GM23338 (cell line): Measurements from ENCODE around the gene ELAVL2. TPM values are rescaled to one million over a fixed set of nuclear protein-coding genes. Genes with fewer than 3 reads are reported as not detected.

ENCODE experiments used
- ATAC-seq: fragments of 200-7000 bp; cut with Tn5 transposase; 3 replicates; pipeline ENCODE4 v1.9.1; 2020
- DNase-seq: peaks from one replicate; pipeline ENCODE4 v3.0.0-alpha.2; 2015; ENCODE audit warnings: low spot score
- H2AFZ ChIP-seq: fragments of 200-600 bp; sonication (generic); 2 replicates; pipeline ENCODE4 v1.8.0; 2016; ENCODE audit warnings: antibody characterized with exemption, mild to moderate bottlenecking, moderate library complexity
- H3F3A ChIP-seq: fragments of 200-600 bp; sonication (generic); replicated peaks from 2 replicates; pipeline ENCODE4 v1.8.0; 2017; ENCODE audit warnings: antibody characterized with exemption, mixed run types, low read depth
- H3K27ac ChIP-seq: fragments of 200-600 bp; sonication (generic); 2 replicates; pipeline ENCODE4 v1.6.1; 2016; ENCODE audit warnings: low read depth
- H3K27me3 ChIP-seq: fragments of 200-600 bp; sonication (generic); 2 replicates; pipeline ENCODE4 v1.8.0; 2016; ENCODE audit warnings: mild to moderate bottlenecking, mixed run types, moderate library complexity; ENCODE audit not compliant: insufficient read depth
- H3K36me3 ChIP-seq: fragments of 200-600 bp; sonication (generic); 2 replicates; pipeline ENCODE4 v1.8.0; 2016; ENCODE audit warnings: mild to moderate bottlenecking; ENCODE audit not compliant: insufficient read depth
- H3K4me1 ChIP-seq: fragments of 200-600 bp; sonication (generic); 2 replicates; pipeline ENCODE4 v1.8.0; 2016; ENCODE audit warnings: mild to moderate bottlenecking, moderate library complexity; ENCODE audit not compliant: insufficient read depth
- H3K4me2 ChIP-seq: fragments of 200-600 bp; sonication (generic); 2 replicates; pipeline ENCODE4 v1.7.1; 2017; ENCODE audit warnings: mixed run types
- H3K4me3 ChIP-seq: fragments of 200-600 bp; sonication (generic); 2 replicates; pipeline ENCODE4 v1.6.1; 2016; ENCODE audit warnings: mixed run types
- H3K79me2 ChIP-seq: fragments of 200-600 bp; sonication (generic); replicated peaks from 2 replicates; pipeline ENCODE4 v1.8.0; 2017; ENCODE audit warnings: mild to moderate bottlenecking; ENCODE audit not compliant: insufficient read depth
- H3K9me2 ChIP-seq: fragments of 200-600 bp; sonication (generic); 2 replicates; pipeline ENCODE4 v1.8.0; 2017; ENCODE audit not compliant: insufficient read depth
- H4K20me1 ChIP-seq: fragments of 200-600 bp; sonication (generic); replicated peaks from 2 replicates; pipeline ENCODE4 v1.8.0; 2017; ENCODE audit warnings: mild to moderate bottlenecking; ENCODE audit not compliant: insufficient read depth
- H3K27ac Mint-ChIP-seq: 2 replicates; pipeline ENCODE4 v1.8.0; 2020; ENCODE audit warnings: inconsistent platforms, mild to moderate bottlenecking, moderate library complexity, mixed read lengths
- H3K27me3 Mint-ChIP-seq: 3 replicates; pipeline ENCODE4 v1.8.0; 2022; ENCODE audit warnings: low read depth, mild to moderate bottlenecking, moderate library complexity, mixed read lengths, inconsistent platforms; ENCODE audit not compliant: insufficient read depth, poor library complexity
- H3K36me3 Mint-ChIP-seq: 3 replicates; pipeline ENCODE4 v1.8.0; 2021; ENCODE audit warnings: low read depth, mild to moderate bottlenecking, inconsistent platforms, moderate library complexity, mixed read lengths
- H3K4me1 Mint-ChIP-seq: 3 replicates; pipeline ENCODE4 v1.8.0; 2020; ENCODE audit warnings: mild to moderate bottlenecking, inconsistent platforms, mixed read lengths
- H3K4me3 Mint-ChIP-seq: 3 replicates; pipeline ENCODE4 v1.8.0; 2021; ENCODE audit warnings: moderate library complexity, mild to moderate bottlenecking, inconsistent platforms, mixed read lengths
- H3K9me3 Mint-ChIP-seq: 3 replicates; pipeline ENCODE4 v1.8.0; 2020; ENCODE audit warnings: moderate library complexity, mild to moderate bottlenecking, inconsistent platforms, mixed read lengths
- CREB1 ChIP-seq: fragments of 250-450 bp; sonication (Bioruptor Pico); IDR thresholded peaks from 2 replicates; pipeline ENCODE4 v1.5.0; 2020; ENCODE audit warnings: low read depth, mild to moderate bottlenecking, moderate library complexity
- EZH2 ChIP-seq: fragments of 200-600 bp; sonication (generic); IDR thresholded peaks from one replicate; pipeline ENCODE4 v1.8.0; 2017; ENCODE audit warnings: antibody characterized with exemption, mild to moderate bottlenecking, low read depth; ENCODE audit not compliant: unreplicated experiment
- JUNB ChIP-seq: IDR thresholded peaks from one replicate; pipeline ENCODE4 v1.6.1; 2016; ENCODE audit warnings: antibody characterized with exemption; ENCODE audit not compliant: unreplicated experiment
- STAT1 ChIP-seq: IDR thresholded peaks from one replicate; pipeline ENCODE4 v1.6.1; 2016; ENCODE audit warnings: antibody characterized with exemption; ENCODE audit not compliant: unreplicated experiment
- ZNF331 ChIP-seq: fragments of 250-450 bp; sonication (Bioruptor Pico); IDR thresholded peaks from 2 replicates; pipeline ENCODE4 v1.5.0; 2020; ENCODE audit warnings: low read depth, mild to moderate bottlenecking, moderate library complexity
- polyA plus RNA-seq: library from polyadenylated mRNA; unstranded; fragments of >200 nt; fragmentation: Nextera tagmentation; extraction: Ambion mirVana; gene quantifications from 2 replicates; pipeline ENCODE4 v1.2.1, GENCODE V29; 2016
- total RNA-seq: library from RNA; depleted of rRNA; stranded (reverse); fragments of >200 nt; shearing (Covaris generic); gene quantifications from 2 replicates; pipeline ENCODE4 v1.2.3, GENCODE V29; 2014
- TF ChIP-seq, protein P1 (sequence below): fragments of 250-450 bp; sonication (Bioruptor Pico); IDR thresholded peaks from 2 replicates; pipeline ENCODE4 v1.5.0; 2020; ENCODE audit warnings: mild to moderate bottlenecking, moderate library complexity
- TF ChIP-seq, protein P2 (sequence below): IDR thresholded peaks from 2 replicates; pipeline ENCODE4 v1.6.1; 2016; ENCODE audit warnings: antibody characterized with exemption
- TF ChIP-seq, protein P3 (sequence below), 2 experiments: fragments of 200-600 bp in 1 of 2; sonication (generic) in 1 of 2; conservative IDR thresholded peaks; 2 replicates each; pipeline versions ENCODE4 v1.5.1 to v1.6.1; 2016 to 2017; ENCODE audit warnings: antibody characterized with exemption in 2 of 2, low read depth in 2 of 2, mild to moderate bottlenecking in 2 of 2, moderate library complexity in 1 of 2

Gene ELAVL2
- total and polyA plus RNA-seq, 2 experiments from 2014 or later: 18.6 to 42.4 TPM

DNA sequence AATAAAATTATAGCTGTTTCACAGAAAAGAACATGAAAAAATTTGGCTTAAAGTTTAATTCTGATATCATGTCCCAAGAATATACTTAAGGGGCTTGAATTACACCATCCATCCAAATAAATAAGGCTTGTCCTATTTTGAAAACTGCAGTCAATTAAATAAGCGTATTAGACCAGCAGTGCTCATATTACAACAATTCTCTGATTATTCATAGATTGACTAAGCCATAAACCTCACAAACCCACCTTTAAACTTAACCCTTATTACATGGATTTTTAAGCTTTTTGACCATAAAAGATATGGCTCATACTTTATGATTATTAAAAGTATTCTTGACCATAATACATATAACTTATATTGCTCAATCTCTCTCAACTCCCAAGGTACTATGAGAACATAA is 127.9 kb downstream of the ELAVL2 start:
- Histone ChIP-seq H3K79me2 (peaks cover 78% of the 10 kb centered on the region), H2AFZ (no peak overlapping the region), H3K27me3 (no peaks in the 10 kb centered on the region), H3K9me2 (no peaks in the 10 kb centered on the region), H3F3A (no peaks in the 10 kb centered on the region), H3K27ac (no peak overlapping the region), H3K4me2 (no peak overlapping the region), H3K4me3 (no peak overlapping the region), H4K20me1 (no peaks in the 10 kb centered on the region), H3K4me1 (peaks cover 25% of the 10 kb centered on the region), H3K36me3 (no peaks in the 10 kb centered on the region; the same call in 1 of the 2 replicates)
- no peak for ATAC-seq
- H3K9me3 Mint-ChIP-seq: no peaks in the 10 kb centered on the region
- peaks cover 4% of the 10 kb centered on the region; the same call in 2 of the 3 replicates for H3K36me3 Mint-ChIP-seq
- H3K27me3 Mint-ChIP-seq: no peaks in the 10 kb centered on the region
- no peak for DNase-seq
- no peak for TF ChIP-seq STAT1
- TF ChIP-seq CREB1 (CRISPR knock-in tag): no peak
- TF ChIP-seq, protein P1, sequence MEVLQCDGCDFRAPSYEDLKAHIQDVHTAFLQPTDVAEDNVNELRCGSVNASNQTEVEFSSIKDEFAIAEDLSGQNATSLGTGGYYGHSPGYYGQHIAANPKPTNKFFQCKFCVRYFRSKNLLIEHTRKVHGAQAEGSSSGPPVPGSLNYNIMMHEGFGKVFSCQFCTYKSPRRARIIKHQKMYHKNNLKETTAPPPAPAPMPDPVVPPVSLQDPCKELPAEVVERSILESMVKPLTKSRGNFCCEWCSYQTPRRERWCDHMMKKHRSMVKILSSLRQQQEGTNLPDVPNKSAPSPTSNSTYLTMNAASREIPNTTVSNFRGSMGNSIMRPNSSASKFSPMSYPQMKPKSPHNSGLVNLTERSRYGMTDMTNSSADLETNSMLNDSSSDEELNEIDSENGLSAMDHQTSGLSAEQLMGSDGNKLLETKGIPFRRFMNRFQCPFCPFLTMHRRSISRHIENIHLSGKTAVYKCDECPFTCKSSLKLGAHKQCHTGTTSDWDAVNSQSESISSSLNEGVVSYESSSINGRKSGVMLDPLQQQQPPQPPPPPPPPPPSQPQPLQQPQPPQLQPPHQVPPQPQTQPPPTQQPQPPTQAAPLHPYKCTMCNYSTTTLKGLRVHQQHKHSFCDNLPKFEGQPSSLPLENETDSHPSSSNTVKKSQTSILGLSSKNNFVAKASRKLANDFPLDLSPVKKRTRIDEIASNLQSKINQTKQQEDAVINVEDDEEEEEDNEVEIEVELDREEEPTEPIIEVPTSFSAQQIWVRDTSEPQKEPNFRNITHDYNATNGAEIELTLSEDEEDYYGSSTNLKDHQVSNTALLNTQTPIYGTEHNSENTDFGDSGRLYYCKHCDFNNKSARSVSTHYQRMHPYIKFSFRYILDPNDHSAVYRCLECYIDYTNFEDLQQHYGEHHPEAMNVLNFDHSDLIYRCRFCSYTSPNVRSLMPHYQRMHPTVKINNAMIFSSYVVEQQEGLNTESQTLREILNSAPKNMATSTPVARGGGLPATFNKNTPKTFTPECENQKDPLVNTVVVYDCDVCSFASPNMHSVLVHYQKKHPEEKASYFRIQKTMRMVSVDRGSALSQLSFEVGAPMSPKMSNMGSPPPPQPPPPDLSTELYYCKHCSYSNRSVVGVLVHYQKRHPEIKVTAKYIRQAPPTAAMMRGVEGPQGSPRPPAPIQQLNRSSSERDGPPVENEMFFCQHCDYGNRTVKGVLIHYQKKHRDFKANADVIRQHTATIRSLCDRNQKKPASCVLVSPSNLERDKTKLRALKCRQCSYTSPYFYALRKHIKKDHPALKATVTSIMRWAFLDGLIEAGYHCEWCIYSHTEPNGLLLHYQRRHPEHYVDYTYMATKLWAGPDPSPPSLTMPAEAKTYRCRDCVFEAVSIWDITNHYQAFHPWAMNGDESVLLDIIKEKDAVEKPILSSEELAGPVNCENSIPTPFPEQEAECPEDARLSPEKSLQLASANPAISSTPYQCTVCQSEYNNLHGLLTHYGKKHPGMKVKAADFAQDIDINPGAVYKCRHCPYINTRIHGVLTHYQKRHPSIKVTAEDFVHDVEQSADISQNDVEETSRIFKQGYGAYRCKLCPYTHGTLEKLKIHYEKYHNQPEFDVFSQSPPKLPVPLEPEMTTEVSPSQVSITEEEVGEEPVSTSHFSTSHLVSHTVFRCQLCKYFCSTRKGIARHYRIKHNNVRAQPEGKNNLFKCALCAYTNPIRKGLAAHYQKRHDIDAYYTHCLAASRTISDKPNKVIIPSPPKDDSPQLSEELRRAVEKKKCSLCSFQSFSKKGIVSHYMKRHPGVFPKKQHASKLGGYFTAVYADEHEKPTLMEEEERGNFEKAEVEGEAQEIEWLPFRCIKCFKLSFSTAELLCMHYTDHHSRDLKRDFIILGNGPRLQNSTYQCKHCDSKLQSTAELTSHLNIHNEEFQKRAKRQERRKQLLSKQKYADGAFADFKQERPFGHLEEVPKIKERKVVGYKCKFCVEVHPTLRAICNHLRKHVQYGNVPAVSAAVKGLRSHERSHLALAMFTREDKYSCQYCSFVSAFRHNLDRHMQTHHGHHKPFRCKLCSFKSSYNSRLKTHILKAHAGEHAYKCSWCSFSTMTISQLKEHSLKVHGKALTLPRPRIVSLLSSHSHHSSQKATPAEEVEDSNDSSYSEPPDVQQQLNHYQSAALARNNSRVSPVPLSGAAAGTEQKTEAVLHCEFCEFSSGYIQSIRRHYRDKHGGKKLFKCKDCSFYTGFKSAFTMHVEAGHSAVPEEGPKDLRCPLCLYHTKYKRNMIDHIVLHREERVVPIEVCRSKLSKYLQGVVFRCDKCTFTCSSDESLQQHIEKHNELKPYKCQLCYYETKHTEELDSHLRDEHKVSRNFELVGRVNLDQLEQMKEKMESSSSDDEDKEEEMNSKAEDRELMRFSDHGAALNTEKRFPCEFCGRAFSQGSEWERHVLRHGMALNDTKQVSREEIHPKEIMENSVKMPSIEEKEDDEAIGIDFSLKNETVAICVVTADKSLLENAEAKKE: no peak
- no peak for TF ChIP-seq JUNB
- TF ChIP-seq EZH2: no peak
- H3K4me1 Mint-ChIP-seq: peaks cover 49% of the 10 kb centered on the region
- H3K4me3 Mint-ChIP-seq: no peak overlapping the region
- no peak overlapping the region for H3K27ac Mint-ChIP-seq

DNA sequence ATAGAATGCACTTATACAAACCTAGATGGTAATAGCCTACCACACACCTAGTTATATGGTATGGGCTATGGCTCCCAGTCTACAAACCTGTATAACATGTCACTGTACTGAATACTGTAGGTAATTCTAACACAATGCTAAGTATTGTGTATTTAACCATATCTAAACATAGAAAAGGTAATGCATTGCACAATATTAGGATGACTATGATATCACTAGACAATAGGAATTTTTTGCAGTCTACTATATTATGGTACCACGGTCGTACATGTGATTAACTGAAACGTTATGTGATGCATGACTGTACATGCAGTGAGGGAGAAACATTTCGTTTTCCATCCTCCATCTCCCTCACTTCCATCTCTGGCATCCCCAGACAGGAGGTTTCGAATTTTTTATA is 130.5 kb downstream of the ELAVL2 start:
- no peak for ATAC-seq
- H3K4me3 ChIP-seq: no peak overlapping the region
- no peaks in the 10 kb centered on the region for H3K36me3 ChIP-seq
- H4K20me1 ChIP-seq: peaks cover 4% of the 10 kb centered on the region; the same call in 1 of the 2 replicates
- no peak overlapping the region for H3K27ac ChIP-seq
- no peak overlapping the region for H3K4me2 ChIP-seq
- H3K27ac Mint-ChIP-seq: no peak overlapping the region
- H3K4me1 Mint-ChIP-seq: peaks cover 44% of the 10 kb centered on the region
- no peak overlapping the region for H3K4me3 Mint-ChIP-seq
- peaks cover 5% of the 10 kb centered on the region; the same call in 1 of the 3 replicates for H3K36me3 Mint-ChIP-seq
- H3F3A ChIP-seq: no peaks in the 10 kb centered on the region
- H3K79me2 ChIP-seq: peaks cover 70% of the 10 kb centered on the region
- no peaks in the 10 kb centered on the region for H3K27me3 Mint-ChIP-seq
- H3K27me3 ChIP-seq: no peaks in the 10 kb centered on the region
- no peaks in the 10 kb centered on the region for H3K9me2 ChIP-seq
- H3K9me3 Mint-ChIP-seq: no peaks in the 10 kb centered on the region
- H2AFZ ChIP-seq: no peak overlapping the region
- peaks cover 30% of the 10 kb centered on the region for H3K4me1 ChIP-seq
- TF ChIP-seq, protein P2, sequence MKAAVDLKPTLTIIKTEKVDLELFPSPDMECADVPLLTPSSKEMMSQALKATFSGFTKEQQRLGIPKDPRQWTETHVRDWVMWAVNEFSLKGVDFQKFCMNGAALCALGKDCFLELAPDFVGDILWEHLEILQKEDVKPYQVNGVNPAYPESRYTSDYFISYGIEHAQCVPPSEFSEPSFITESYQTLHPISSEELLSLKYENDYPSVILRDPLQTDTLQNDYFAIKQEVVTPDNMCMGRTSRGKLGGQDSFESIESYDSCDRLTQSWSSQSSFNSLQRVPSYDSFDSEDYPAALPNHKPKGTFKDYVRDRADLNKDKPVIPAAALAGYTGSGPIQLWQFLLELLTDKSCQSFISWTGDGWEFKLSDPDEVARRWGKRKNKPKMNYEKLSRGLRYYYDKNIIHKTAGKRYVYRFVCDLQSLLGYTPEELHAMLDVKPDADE: no peak
- TF ChIP-seq EZH2 (no peak), CREB1 (CRISPR knock-in tag) (no peak), ZNF331 (CRISPR knock-in tag) (no peak)
- TF ChIP-seq, protein P3, sequence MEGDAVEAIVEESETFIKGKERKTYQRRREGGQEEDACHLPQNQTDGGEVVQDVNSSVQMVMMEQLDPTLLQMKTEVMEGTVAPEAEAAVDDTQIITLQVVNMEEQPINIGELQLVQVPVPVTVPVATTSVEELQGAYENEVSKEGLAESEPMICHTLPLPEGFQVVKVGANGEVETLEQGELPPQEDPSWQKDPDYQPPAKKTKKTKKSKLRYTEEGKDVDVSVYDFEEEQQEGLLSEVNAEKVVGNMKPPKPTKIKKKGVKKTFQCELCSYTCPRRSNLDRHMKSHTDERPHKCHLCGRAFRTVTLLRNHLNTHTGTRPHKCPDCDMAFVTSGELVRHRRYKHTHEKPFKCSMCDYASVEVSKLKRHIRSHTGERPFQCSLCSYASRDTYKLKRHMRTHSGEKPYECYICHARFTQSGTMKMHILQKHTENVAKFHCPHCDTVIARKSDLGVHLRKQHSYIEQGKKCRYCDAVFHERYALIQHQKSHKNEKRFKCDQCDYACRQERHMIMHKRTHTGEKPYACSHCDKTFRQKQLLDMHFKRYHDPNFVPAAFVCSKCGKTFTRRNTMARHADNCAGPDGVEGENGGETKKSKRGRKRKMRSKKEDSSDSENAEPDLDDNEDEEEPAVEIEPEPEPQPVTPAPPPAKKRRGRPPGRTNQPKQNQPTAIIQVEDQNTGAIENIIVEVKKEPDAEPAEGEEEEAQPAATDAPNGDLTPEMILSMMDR (conservative IDR thresholded peaks at IDR 0.05; ENCODE audit: low read depth in 2 of 2): no peak
- no peak for DNase-seq
